ENCODE data around the gene ITPK1. TPM values are rescaled to one million over a fixed set of nuclear protein-coding genes. Genes with fewer than 3 reads are reported as not detected.
A peak's percentile ranks its signal among the peaks of the same experiment; 100 is the strongest.
"Not testable (repeated sequence)": the region's sequence is repeated elsewhere in the genome, so short reads cannot be mapped to it uniquely, and the experiment has no call there.

ITPK1 gene
- polyA plus RNA-seq, 2 of the 4 experiments (the other 2 are of a cell fraction), result 46.2 to 47.0 TPM

DNA sequence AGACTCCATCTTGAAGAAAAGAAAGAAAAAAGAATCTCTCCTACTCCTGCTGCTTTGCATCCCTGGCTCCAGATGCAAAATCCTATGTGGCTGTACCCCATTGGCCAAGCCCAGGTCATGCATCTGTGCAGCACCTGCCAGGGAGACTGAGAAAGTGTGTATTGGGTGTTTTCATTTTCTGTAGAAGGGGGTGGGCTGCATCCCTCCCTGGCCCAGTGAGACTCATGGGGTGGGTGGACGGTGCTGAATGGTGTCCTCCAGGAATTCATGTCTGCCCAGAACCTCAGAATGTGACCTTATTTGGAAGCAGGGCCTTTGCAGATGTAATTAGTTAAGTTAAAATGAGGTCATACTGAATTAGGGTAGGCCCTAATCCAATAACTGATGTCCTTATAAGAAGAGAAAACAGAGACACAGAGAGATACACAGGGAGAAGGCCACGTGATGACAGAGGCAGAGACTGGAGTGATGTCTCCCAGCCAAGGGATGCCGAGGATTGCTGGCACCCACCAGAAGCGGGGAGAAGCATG is 45.8 kb upstream of the ITPK1 start:
- 61% methylated on average over 4 of the region's 4 CpGs for WGBS (ENCODE audit: missing lambda C conversion rate)
- POLR2A ChIA-PET, result no interaction called here
- no peak for FAIRE-seq
- no peak overlapping the region for H3K4me3 ChIP-seq
- 0 out of 3 replicates have a peak, but pooled peaks cover 3% of the 10 kb centered on the region for H3K4me1 ChIP-seq
- CTCF ChIA-PET, result interaction anchor here (1.0 to 2.5 kb wide), 9 partner anchors 7 to 219 kb away, joined by 3 to 11 read pairs (median 4); no protein-coding TSS in a partner anchor
- DNase-seq (ENCODE audit: low read depth in 1 of 2, low spot score in 1 of 2), result no peak
- H3K27ac ChIP-seq, result no peak overlapping the region
- TF ChIP-seq EHMT2 (IDR thresholded peaks at IDR 0.05; ENCODE audit: low read depth) (no peak), EHF (CRISPR knock-in tag; IDR thresholded peaks at IDR 0.05) (no peak), KDM1A (IDR thresholded peaks at IDR 0.05; ENCODE audit: low read depth) (no peak), HDAC2 (IDR thresholded peaks at IDR 0.05) (no peak), CEBPB (IDR thresholded peaks at IDR 0.05) (no peak), SREBF2 (IDR thresholded peaks at IDR 0.05) (no peak), GATA3 (IDR thresholded peaks at IDR 0.05; ENCODE audit: borderline replicate concordance) (no peak), FOSB (CRISPR knock-in tag; IDR thresholded peaks at IDR 0.05) (no peak), FOXS1 (CRISPR knock-in tag; IDR thresholded peaks at IDR 0.05) (no peak), NPAS2 (CRISPR knock-in tag; IDR thresholded peaks at IDR 0.05; ENCODE audit: borderline replicate concordance) (no peak), POLR2A (IDR thresholded peaks at IDR 0.05; ENCODE audit: low read length) (no peak), PHF8 (IDR thresholded peaks at IDR 0.05; ENCODE audit: borderline replicate concordance, low read depth) (no peak), ESRRA (IDR thresholded peaks at IDR 0.05; ENCODE audit: borderline replicate concordance, low read length) (no peak)
- TF ChIP-seq, protein P1, sequence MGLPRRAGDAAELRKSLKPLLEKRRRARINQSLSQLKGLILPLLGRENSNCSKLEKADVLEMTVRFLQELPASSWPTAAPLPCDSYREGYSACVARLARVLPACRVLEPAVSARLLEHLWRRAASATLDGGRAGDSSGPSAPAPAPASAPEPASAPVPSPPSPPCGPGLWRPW (IDR thresholded peaks at IDR 0.05), result no peak
- ATAC-seq, result no peak
- no peak overlapping the region for H3K4me2 ChIP-seq
- H3K9me3 ChIP-seq, result no peaks in the 10 kb centered on the region

DNA sequence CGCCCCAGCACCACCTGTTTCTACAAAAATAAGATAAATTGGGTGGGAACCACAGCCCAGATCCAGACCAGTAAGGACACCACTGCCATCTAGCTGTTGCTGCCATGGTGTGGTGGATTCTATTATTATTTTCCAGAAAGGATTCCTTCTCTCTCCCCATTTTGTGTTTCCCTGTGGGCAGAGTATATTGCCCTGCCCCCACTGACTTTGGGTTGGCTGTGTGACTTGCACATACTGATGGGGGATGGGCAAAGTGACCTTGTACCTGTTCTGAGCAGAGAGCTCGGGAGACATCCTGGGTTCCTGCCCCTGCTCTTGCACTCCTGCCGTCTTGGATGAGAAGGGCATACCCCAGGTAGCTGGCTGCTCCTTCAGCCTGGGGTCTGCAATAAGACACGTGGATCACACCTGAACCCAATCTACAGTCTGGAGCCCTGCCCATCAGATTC is 44.7 kb upstream of the ITPK1 start:
- peak overlapping the region; percentile 57 for H3K4me2 ChIP-seq
- no peak for FAIRE-seq

DNA sequence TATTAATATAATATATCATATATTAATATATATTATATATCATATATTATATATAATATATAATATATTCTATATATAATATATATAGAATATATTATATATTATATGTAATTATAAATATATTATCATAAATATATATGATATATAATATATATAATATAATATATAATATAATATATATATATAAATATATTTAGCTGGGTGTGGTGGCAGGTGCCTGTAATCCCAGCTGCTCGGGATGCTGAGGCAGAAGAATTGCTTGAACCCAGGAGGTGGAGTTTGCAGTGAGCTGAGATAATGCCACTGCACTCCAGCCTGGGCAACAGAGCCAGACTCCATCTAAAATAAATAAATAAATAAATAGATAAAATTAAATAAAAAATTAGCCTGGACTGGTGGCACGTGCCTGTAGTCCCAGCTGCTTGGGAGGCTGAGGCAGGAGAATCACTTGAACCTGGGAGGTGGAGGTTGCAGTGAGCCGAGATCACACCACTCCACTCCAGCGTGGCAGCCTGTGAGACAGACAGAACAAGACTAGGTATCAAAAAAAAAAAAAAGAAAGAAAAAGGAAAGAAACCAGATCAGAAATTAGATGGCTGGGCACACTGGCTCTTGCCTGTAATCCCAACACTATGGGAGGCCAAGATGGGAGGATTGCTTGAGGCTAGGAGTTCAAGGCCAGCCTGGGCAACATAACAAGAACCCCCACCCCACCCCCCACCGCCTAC is 44.1 kb upstream of the ITPK1 start:
- DNase-seq (ENCODE audit: low read depth in 1 of 2, low spot score in 1 of 2); FAIRE-seq; H3K27ac ChIP-seq; H3K4me1 ChIP-seq; H3K9me3 ChIP-seq; H3K4me3 ChIP-seq: not testable (repeated sequence)
- peak in 1 of 2 experiments; percentile 63; a peak in 3 of 6 replicates for ATAC-seq
- peak overlapping the region; percentile 57 for H3K4me2 ChIP-seq
- 18% methylated on average over 5 of the region's 5 CpGs for WGBS (ENCODE audit: missing lambda C conversion rate)
- POLR2A ChIA-PET, result interaction anchor here (1.2 kb wide), 1 partner anchor 10 kb away, joined by 3 read pairs; no protein-coding TSS in a partner anchor
- CTCF ChIA-PET, result interaction anchor here (0.6 to 2.5 kb wide), 17 partner anchors 9 to 700 kb away, joined by 3 to 15 read pairs (median 4); no protein-coding TSS in a partner anchor

More for the DNA sequence above, 44.7 kb upstream of the ITPK1 start:
- peak; percentile 62 to 66 for DNase-seq (ENCODE audit: low read depth in 1 of 2, low spot score in 1 of 2)
- Histone ChIP-seq H3K4me1 (0 out of 3 replicates have a peak, but pooled peaks cover 3% of the 10 kb centered on the region), H3K27ac (no peak overlapping the region), H3K4me3 (no peak overlapping the region), H3K9me3 (no peaks in the 10 kb centered on the region)
- ATAC-seq, result peak; percentile 89 to 91
- ChIA-PET POLR2A (interaction anchor here (1.2 kb wide), 1 partner anchor 9 kb away, joined by 3 read pairs; no protein-coding TSS in a partner anchor), CTCF (interaction anchor here (0.7 to 2.5 kb wide), 18 partner anchors 8 to 285 kb away, joined by 3 to 15 read pairs (median 4); no protein-coding TSS in a partner anchor)
- TF ChIP-seq, protein P2, sequence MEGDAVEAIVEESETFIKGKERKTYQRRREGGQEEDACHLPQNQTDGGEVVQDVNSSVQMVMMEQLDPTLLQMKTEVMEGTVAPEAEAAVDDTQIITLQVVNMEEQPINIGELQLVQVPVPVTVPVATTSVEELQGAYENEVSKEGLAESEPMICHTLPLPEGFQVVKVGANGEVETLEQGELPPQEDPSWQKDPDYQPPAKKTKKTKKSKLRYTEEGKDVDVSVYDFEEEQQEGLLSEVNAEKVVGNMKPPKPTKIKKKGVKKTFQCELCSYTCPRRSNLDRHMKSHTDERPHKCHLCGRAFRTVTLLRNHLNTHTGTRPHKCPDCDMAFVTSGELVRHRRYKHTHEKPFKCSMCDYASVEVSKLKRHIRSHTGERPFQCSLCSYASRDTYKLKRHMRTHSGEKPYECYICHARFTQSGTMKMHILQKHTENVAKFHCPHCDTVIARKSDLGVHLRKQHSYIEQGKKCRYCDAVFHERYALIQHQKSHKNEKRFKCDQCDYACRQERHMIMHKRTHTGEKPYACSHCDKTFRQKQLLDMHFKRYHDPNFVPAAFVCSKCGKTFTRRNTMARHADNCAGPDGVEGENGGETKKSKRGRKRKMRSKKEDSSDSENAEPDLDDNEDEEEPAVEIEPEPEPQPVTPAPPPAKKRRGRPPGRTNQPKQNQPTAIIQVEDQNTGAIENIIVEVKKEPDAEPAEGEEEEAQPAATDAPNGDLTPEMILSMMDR (IDR thresholded peaks at IDR 0.05), result peak; percentile 58
- TF ChIP-seq SMC3 (IDR thresholded peaks at IDR 0.05) (peak; percentile 48; the same call in 2 of the 3 replicates), CEBPB (IDR thresholded peaks at IDR 0.05) (no peak), RAD21 (conservative IDR thresholded peaks at IDR 0.05 in 1 of 2, IDR thresholded peaks at IDR 0.05 in 1 of 2) (peak; percentile 62 to 67; a peak in 4 of 5 replicates)
- 29% methylated on average over 4 of the region's 4 CpGs for WGBS (ENCODE audit: missing lambda C conversion rate)

DNA sequence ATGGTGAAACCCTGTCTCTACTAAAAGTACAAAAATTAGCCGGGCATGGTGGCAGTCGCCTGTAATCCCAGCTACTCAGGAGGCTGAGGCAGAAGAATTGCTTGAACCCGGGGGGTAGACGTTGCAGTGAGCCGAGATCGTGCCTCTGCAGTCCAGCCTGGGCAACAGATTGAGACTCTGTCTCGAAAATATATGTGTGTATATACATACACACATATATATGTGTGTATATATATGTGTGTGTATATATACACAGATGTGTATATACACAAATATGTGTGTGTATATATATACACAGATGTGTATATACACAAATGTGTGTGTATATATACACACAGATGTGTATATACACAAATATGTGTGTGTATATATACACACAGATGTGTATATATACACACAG is 42.6 kb upstream of the ITPK1 start:
- POLR2A ChIA-PET; ATAC-seq; H3K27ac ChIP-seq; DNase-seq (ENCODE audit: low read depth in 1 of 2, low spot score in 1 of 2); FAIRE-seq; H3K4me3 ChIP-seq; H3K4me1 ChIP-seq; CTCF ChIA-PET; H3K9me3 ChIP-seq; H3K4me2 ChIP-seq: not testable (repeated sequence)
- WGBS (ENCODE audit: missing lambda C conversion rate), result 70% methylated on average over 7 of the region's 7 CpGs
